HCT116 (cell line): ENCODE data around the gene TMOD3.

Experiments
- ATF3 ChIP-seq: IDR thresholded peaks from 2 replicates; pipeline ENCODE4 v1.6.1; 2012
- EGR1 ChIP-seq: IDR thresholded peaks from 2 replicates; pipeline ENCODE4 v1.6.1; 2012; ENCODE audit warnings: low read depth
- EZH2 ChIP-seq: fragments of 200-600 bp; sonication (generic); IDR thresholded peaks from 2 replicates; pipeline ENCODE4 v1.6.1; 2017; ENCODE audit warnings: antibody characterized with exemption, mixed run types
- POLR2A ChIP-seq: IDR thresholded peaks from 2 replicates; pipeline ENCODE4 v1.7.0; 2011; ENCODE audit warnings: borderline replicate concordance; ENCODE audit not compliant: insufficient read depth, insufficient read length; ENCODE audit errors: extremely low read depth
- POLR2AphosphoS5 ChIP-seq: IDR thresholded peaks from 2 replicates; pipeline ENCODE4 v1.6.1; 2011; ENCODE audit warnings: mild to moderate bottlenecking, low read depth, low read length, moderate library complexity
- RAD21 ChIP-seq: IDR thresholded peaks from 2 replicates; pipeline ENCODE4 v1.6.1; 2012; ENCODE audit warnings: low read depth, mild to moderate bottlenecking
- REST ChIP-seq: IDR thresholded peaks from 2 replicates; pipeline ENCODE4 v1.6.1; 2012; ENCODE audit warnings: low read depth
- SIN3A ChIP-seq: IDR thresholded peaks from 2 replicates; pipeline ENCODE4 v1.6.1; 2012; ENCODE audit warnings: low read depth
- SRF ChIP-seq: IDR thresholded peaks from 2 replicates; pipeline ENCODE4 v1.6.1; 2012; ENCODE audit warnings: low read depth
- ZNF274 ChIP-seq: fragments of 200-500 bp; sonication (Bioruptor generic); IDR thresholded peaks from 2 replicates; pipeline ENCODE4 v1.6.1; 2014; ENCODE audit warnings: mild to moderate bottlenecking, low read depth, low read length, inconsistent platforms
- TF ChIP-seq, protein P1 (sequence below), 3 experiments: fragments of 200-600 bp in 1 of 3; sonication (generic) in 1 of 3; IDR thresholded peaks in 2 of 3; conservative IDR thresholded peaks in 1 of 3; 2 replicates each; pipeline ENCODE4 v1.5.1; 2012 to 2017; ENCODE audit warnings: low read depth in 2 of 3, low read length in 2 of 3, antibody characterized with exemption in 1 of 3, borderline replicate concordance in 1 of 3, control low read depth in 1 of 3, mild to moderate bottlenecking in 1 of 3, mixed read lengths in 1 of 3, mixed run types in 1 of 3, moderate library complexity in 1 of 3; ENCODE audit not compliant: insufficient read depth in 1 of 3

DNA sequence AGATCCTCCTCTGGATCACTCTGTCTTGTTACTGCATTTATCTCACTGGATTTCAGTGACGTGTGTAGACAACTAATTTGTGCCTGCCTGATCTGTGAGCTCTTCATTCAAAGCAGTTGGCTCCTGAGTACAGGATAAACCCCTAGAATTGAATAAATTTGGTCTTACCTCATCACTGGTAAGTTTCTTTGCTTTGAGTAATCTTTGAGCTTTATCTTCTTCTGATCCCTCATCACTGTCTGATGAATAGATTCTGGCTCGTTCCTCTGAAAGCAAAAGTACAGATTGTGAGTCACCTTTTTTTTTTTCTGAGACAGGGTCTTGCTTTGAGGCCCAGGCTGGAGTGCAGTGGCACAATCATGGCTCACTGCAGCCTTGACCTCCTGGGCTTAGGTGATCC is 117.7 kb downstream of the TMOD3 start:
- TF ChIP-seq, protein P1, sequence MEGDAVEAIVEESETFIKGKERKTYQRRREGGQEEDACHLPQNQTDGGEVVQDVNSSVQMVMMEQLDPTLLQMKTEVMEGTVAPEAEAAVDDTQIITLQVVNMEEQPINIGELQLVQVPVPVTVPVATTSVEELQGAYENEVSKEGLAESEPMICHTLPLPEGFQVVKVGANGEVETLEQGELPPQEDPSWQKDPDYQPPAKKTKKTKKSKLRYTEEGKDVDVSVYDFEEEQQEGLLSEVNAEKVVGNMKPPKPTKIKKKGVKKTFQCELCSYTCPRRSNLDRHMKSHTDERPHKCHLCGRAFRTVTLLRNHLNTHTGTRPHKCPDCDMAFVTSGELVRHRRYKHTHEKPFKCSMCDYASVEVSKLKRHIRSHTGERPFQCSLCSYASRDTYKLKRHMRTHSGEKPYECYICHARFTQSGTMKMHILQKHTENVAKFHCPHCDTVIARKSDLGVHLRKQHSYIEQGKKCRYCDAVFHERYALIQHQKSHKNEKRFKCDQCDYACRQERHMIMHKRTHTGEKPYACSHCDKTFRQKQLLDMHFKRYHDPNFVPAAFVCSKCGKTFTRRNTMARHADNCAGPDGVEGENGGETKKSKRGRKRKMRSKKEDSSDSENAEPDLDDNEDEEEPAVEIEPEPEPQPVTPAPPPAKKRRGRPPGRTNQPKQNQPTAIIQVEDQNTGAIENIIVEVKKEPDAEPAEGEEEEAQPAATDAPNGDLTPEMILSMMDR (IDR thresholded peaks at IDR 0.05 in 2 of 3, conservative IDR thresholded peaks at IDR 0.05 in 1 of 3; ENCODE audit: borderline replicate concordance in 1 of 3, insufficient read depth in 1 of 3, low read depth in 2 of 3, low read length in 2 of 3): no peak
- TF ChIP-seq ATF3 (no peak), SIN3A (no peak), SRF (no peak), ZNF274 (no peak), EGR1 (no peak), RAD21 (no peak), EZH2 (no peak), POLR2A (no peak), POLR2AphosphoS5 (no peak), REST (no peak)
